ENCODE measurements around the gene ZNF728.
"Not testable (repeated sequence)": the region's sequence is repeated elsewhere in the genome, so short reads cannot be mapped to it uniquely, and the experiment has no call there.

ZNF728 gene

GRCh38 chr19:23002690-23003422 is at the start of gene ZNF728:
ZNF728 (minus strand) TSS chr19:23003176; CDS start chr19:23003030, 146 bp downstream.
- in situ Hi-C loops (cut with HindIII; ENCODE audit: low sequenced_read_pairs), result no loop called here

GRCh38 chr19:23052349-23052748 is 49.4 kb upstream of the ZNF728 start:
- in situ Hi-C loops (cut with HindIII; ENCODE audit: low sequenced_read_pairs), result no loop called here

GRCh38 chr19:23049256-23049655 is 46.3 kb upstream of the ZNF728 start:
- in situ Hi-C loops (cut with HindIII; ENCODE audit: low sequenced_read_pairs), result no loop called here

GRCh38 chr19:23046743-23047142 is 43.8 kb upstream of the ZNF728 start:
- in situ Hi-C loops (cut with HindIII; ENCODE audit: low sequenced_read_pairs), result no loop called here

GRCh38 chr19:23033721-23034120 is 30.7 kb upstream of the ZNF728 start:
- in situ Hi-C loops (cut with HindIII; ENCODE audit: low sequenced_read_pairs), result no loop called here

- in situ Hi-C loops (cut with HindIII; ENCODE audit: low sequenced_read_pairs), result no loop called here
Observed at GRCh38 chr19:23015660-23016059, 12.7 kb upstream of the ZNF728 start.

- in situ Hi-C loops (cut with HindIII; ENCODE audit: low sequenced_read_pairs), result not testable (repeated sequence)
Observed at GRCh38 chr19:22994957-22995356, 8.0 kb downstream of the ZNF728 start.

GRCh38 chr19:22976248-22976647 is 26.7 kb downstream of the ZNF728 start:
- in situ Hi-C loops (cut with HindIII; ENCODE audit: low sequenced_read_pairs), result no loop called here

GRCh38 chr19:22975546-22976136 is 27.3 kb downstream of the ZNF728 start:
- in situ Hi-C loops (cut with HindIII; ENCODE audit: low sequenced_read_pairs), result not testable (repeated sequence)

- in situ Hi-C loops (cut with HindIII; ENCODE audit: low sequenced_read_pairs), result no loop called here
Observed at GRCh38 chr19:22945560-22945959, 57.4 kb downstream of the ZNF728 start.

GRCh38 chr19:22935151-22935550 is 67.8 kb downstream of the ZNF728 start:
- in situ Hi-C loops (cut with HindIII; ENCODE audit: low sequenced_read_pairs), result no loop called here

GRCh38 chr19:22927576-22927975 is 75.4 kb downstream of the ZNF728 start:
- in situ Hi-C loops (cut with HindIII; ENCODE audit: low sequenced_read_pairs), result not testable (repeated sequence)

- in situ Hi-C loops (cut with HindIII; ENCODE audit: low sequenced_read_pairs), result not testable (repeated sequence)
Observed at GRCh38 chr19:22925181-22925580, 77.8 kb downstream of the ZNF728 start.

Data from endothelial cell of hepatic sinusoid (primary cell).